ENCODE data around the gene SIL1. TPM values are rescaled to one million over a fixed set of nuclear protein-coding genes. Genes with fewer than 3 reads are reported as not detected.

SIL1 gene
- total and polyA plus RNA-seq, 9 of the 15 experiments (the other 6 are each of a cell fraction or from before 2014, with no cell fraction given): 1.3 to 30.5 (median 18.1) TPM

GRCh38 chr5:139117342-139117884, 80.8 kb downstream of the SIL1 start (continued):
- no peak for TF ChIP-seq NCOA4 (IDR thresholded peaks at IDR 0.05; ENCODE audit: partially characterized antibody)
- no peak for TF ChIP-seq ADNP (tag; IDR thresholded peaks at IDR 0.05)
- TF ChIP-seq ZNF583 (CRISPR knock-in tag; IDR thresholded peaks at IDR 0.05): no peak

- DNase-seq (ENCODE audit: extremely low read depth in 1 of 4, low spot score in 3 of 4) (no peak), FAIRE-seq (no peak), ATAC-seq (no peak)
- peaks cover 14% of the 10 kb centered on the region; the same call in 2 of the 3 replicates for H3K36me3 ChIP-seq (ENCODE audit: control insufficient read depth, insufficient read depth, low read length)
- intact Hi-C loops (cut with micrococcal nuclease): no loop called here
- ChIA-PET CTCF (ENCODE audit: low intra/inter-chr PET ratio) (no interaction called here), POLR2A (no interaction called here)
- no peaks in the 10 kb centered on the region for H3K79me2 ChIP-seq (ENCODE audit: control insufficient read depth, insufficient read depth, low read length)
- H4K20me1 ChIP-seq (replicated peaks; ENCODE audit: control insufficient read depth, insufficient read depth, low read length): no peaks in the 10 kb centered on the region; the same call in 1 of the 2 replicates
- no peak overlapping the region for H3K4me3 ChIP-seq
- no peak overlapping the region for H3K4me2 ChIP-seq (ENCODE audit: insufficient read depth, low read length)
- H3K9me1 ChIP-seq (ENCODE audit: control insufficient read depth, insufficient read depth, low read length): no peaks in the 10 kb centered on the region
- no peaks in the 10 kb centered on the region for H3K27me3 ChIP-seq (ENCODE audit: control insufficient read depth in 2 of 2, insufficient read depth in 2 of 2, low read length in 2 of 2)
- in situ Hi-C loops (cut with MboI): no loop called here
- H3K9ac ChIP-seq (ENCODE audit: insufficient read depth in 1 of 2, low read depth in 2 of 2, low read length in 2 of 2): no peak overlapping the region
- no peaks in the 10 kb centered on the region for H3K9me3 ChIP-seq (replicated peaks; ENCODE audit: control insufficient read depth, insufficient read depth, low read depth, low read length)
- no peak overlapping the region for H2AFZ ChIP-seq (ENCODE audit: low read depth, low read length)
- BruUV-seq (replicated peaks): no TSS peak
- H3K27ac ChIP-seq (ENCODE audit: extremely low read depth, low read depth, low read length): no peak overlapping the region
- H3K4me1 ChIP-seq (replicated peaks in 1 of 2; ENCODE audit: control insufficient read depth in 2 of 2, insufficient read depth in 2 of 2, low read length in 2 of 2): no peaks in the 10 kb centered on the region
- WGBS (ENCODE audit: insufficient coverage, low coverage, missing lambda C conversion rate): 54% methylated on average over 5 of the region's 5 CpGs
- TF ChIP-seq SMC3 (conservative IDR thresholded peaks at IDR 0.05; ENCODE audit: insufficient read depth, low read depth, low read length): no peak
- no peak for TF ChIP-seq ATF7 (IDR thresholded peaks at IDR 0.05)
- no peak for TF ChIP-seq IRF2 (CRISPR knock-in tag; IDR thresholded peaks at IDR 0.05)
- TF ChIP-seq CGGBP1 (CRISPR knock-in tag; IDR thresholded peaks at IDR 0.05): no peak
- no peak for TF ChIP-seq MBD2 (IDR thresholded peaks at IDR 0.05; ENCODE audit: borderline replicate concordance, low read depth)
- no peak for TF ChIP-seq ZBTB1 (CRISPR knock-in tag; IDR thresholded peaks at IDR 0.05; ENCODE audit: borderline replicate concordance, low read depth)
- no peak for TF ChIP-seq ZNF318 (IDR thresholded peaks at IDR 0.05; ENCODE audit: borderline replicate concordance in 1 of 2, low read depth in 1 of 2)
Measured at GRCh38 chr5:139116100-139116655, 82.0 kb downstream of the SIL1 start.
